AG09319 (cell line): ENCODE measurements around the gene AZU1.

Experiments used
- DNase-seq: peaks from one replicate; pipeline ENCODE4 v3.0.0-alpha.2; 2010; ENCODE audit warnings: low read depth; ENCODE audit errors: extremely low read depth
- CTCF ChIP-seq: IDR thresholded peaks from 2 replicates; pipeline ENCODE4 v1.5.1; 2011; ENCODE audit warnings: low read depth, mild to moderate bottlenecking, inconsistent platforms, low read length, moderate library complexity

The AZU1 gene

DNA sequence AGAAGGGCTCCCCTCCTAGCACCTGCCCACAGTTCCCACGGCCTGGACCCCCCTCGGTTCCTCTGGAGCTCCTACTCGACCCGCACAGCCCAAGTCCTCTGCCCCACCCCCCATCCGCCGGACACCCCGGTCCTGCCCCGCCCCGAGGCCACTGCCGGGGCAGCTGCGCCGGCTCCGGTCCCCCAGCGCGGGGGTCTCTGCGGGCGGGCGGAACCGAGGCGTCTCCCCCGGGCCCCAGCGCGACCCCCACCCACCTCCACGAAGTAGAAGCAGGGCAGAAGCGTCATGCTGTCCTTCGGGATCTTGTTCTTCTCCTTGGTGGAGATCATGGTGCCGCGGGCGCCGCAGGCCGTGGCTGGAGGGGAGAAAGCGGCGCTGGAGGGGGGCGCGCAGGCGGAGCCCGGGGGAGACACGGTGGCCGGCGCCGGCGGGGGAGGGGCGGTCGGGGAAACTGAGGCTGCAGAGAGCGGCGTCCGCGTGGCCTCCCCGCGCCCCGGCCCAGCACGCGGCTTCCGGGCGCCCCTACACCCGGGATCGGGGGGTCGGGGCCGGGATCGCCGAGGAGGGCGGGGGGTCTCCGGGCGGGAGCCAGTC is 6.3 kb upstream of the AZU1 start:
- DNase-seq: no peak
- TF ChIP-seq CTCF: no peak

GRCh38 chr19:821825-822503 is 5.7 kb upstream of the AZU1 start, which contains the start of gene PLPPR3:
Gene PLPPR3 (minus strand): TSS chr19:821955. CDS start chr19:821559, 396 bp downstream.
- no peak for DNase-seq
- no peak for TF ChIP-seq CTCF

DNA sequence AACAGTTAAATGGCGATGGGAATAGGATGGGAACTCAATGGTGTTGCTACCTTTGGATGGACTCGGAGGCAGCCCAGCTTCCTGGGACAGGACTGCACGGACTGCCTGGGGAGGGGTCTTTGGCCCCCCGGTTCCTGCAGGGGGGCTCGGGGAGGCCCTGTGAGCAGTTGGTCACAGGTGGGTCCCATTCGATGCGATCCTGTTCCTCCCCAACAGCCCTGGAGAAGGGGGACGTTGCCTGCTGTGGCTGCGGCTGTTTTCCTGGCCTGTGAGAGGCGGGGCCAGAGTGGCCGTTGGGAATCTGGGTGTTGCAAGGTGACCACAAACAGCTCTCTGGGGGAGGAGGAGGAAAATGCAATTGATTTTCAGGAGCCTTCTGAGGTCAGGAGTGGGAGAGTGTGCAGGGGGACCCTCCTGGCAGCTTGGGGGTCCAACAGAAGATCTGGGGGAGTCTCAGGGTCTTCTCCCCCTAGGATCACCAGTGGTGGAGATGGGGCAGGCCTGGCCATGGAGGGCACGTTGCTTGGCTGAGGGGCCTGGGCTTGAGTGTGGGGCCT is 4.0 kb upstream of the AZU1 start:
- no peak for TF ChIP-seq CTCF
- DNase-seq: no peak

DNA sequence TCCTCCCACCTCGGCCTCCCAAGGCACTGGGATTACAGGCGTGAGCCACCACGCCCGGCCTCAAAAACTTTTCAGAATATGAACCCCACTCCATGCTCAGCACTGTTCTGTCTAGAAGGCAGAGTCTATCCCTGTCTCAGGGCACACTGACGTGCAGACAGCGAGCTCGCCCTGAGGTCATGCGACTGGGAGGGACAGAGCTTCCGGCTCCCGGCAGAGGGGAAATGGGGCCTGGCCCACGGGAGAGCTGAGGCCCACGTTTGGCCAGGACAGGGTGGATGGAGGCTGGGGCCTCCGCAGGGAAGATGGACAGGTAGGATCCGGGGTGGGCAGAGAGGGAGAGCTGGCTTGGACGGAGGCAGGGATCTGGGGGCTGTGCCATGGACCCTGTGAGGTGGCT is 2.8 kb upstream of the AZU1 start:
- TF ChIP-seq CTCF: no peak
- DNase-seq: no peak

- DNase-seq: no peak
- no peak for TF ChIP-seq CTCF
Measured at GRCh38 chr19:825897-826644, 1.6 kb upstream of the AZU1 start.

DNA sequence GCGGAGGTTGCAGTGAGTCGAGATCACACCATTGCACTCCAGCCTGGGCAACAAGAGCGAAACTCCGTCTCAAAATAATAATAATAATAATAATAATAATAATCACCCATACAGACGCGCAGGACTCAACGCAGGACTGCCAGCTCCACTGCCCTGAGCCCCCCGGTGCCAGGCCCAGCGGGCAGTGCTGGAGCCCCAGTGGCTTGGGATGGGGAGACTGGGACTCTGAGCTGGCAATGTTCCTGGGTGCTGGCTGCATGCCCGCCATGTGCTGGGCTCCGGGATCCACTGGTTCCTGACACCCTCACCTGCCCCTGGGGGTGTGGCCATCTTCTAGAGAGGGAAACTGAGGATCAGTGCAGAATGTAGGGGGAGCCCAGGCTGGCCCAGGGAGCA is 325 bp upstream of the AZU1 start:
- no peak for DNase-seq
- TF ChIP-seq CTCF: no peak
